ENCODE data around the gene CPM. TPM values are rescaled to one million over a fixed set of nuclear protein-coding genes. Genes with fewer than 3 reads are reported as not detected.
"Not testable (repeated sequence)": the region's sequence is repeated elsewhere in the genome, so short reads cannot be mapped to it uniquely, and the experiment has no call there.

The CPM gene
- total RNA-seq, 1 donor from 2014 or later, result 2.2 TPM

GRCh38 chr12:68844318-68844745 lies 88.6 kb downstream of the CPM start:
- Mint-ChIP-seq H3K36me3 (peaks cover 37% of the 10 kb centered on the region), H3K4me1 (no peaks in the 10 kb centered on the region), H3K27ac (no peak overlapping the region), H3K4me3 (no peak overlapping the region), H3K9me3 (no peaks in the 10 kb centered on the region), H3K27me3 (ENCODE audit: low read depth) (no peaks in the 10 kb centered on the region)
- TF ChIP-seq CTCF (IDR thresholded peaks at IDR 0.05; ENCODE audit: unreplicated experiment), result no peak
- no peak for DNase-seq (ENCODE audit: low spot score in 2 of 2, unreplicated experiment in 2 of 2)

GRCh38 chr12:68842784-68843567 lies 90.0 kb downstream of the CPM start:
- H3K27me3 Mint-ChIP-seq (ENCODE audit: low read depth), result no peaks in the 10 kb centered on the region
- no peaks in the 10 kb centered on the region for H3K9me3 Mint-ChIP-seq
- H3K4me3 Mint-ChIP-seq, result no peak overlapping the region
- peaks cover 45% of the 10 kb centered on the region for H3K36me3 Mint-ChIP-seq
- TF ChIP-seq CTCF (IDR thresholded peaks at IDR 0.05; ENCODE audit: unreplicated experiment), result no peak
- DNase-seq (ENCODE audit: low spot score in 2 of 2, unreplicated experiment in 2 of 2), result no peak
- no peak overlapping the region for H3K27ac Mint-ChIP-seq
- H3K4me1 Mint-ChIP-seq, result peaks cover 3% of the 10 kb centered on the region

- H3K27ac Mint-ChIP-seq, result no peak overlapping the region
- no peaks in the 10 kb centered on the region for H3K9me3 Mint-ChIP-seq
- peaks cover 46% of the 10 kb centered on the region for H3K36me3 Mint-ChIP-seq
- no peaks in the 10 kb centered on the region for H3K27me3 Mint-ChIP-seq (ENCODE audit: low read depth)
- no peak for TF ChIP-seq CTCF (IDR thresholded peaks at IDR 0.05; ENCODE audit: unreplicated experiment)
- peaks cover 4% of the 10 kb centered on the region for H3K4me1 Mint-ChIP-seq
- no peak overlapping the region for H3K4me3 Mint-ChIP-seq
- DNase-seq (ENCODE audit: low spot score in 2 of 2, unreplicated experiment in 2 of 2), result no peak
Observed at GRCh38 chr12:68842123-68842522, 90.8 kb downstream of the CPM start.

- no peak overlapping the region for H3K27ac Mint-ChIP-seq
- peaks cover 46% of the 10 kb centered on the region for H3K36me3 Mint-ChIP-seq
Observed at GRCh38 chr12:68841717-68842116, 91.3 kb downstream of the CPM start.

GRCh38 chr12:68841175-68841574 lies 91.8 kb downstream of the CPM start:
- not testable (repeated sequence) for H3K27me3 Mint-ChIP-seq (ENCODE audit: low read depth); H3K27ac Mint-ChIP-seq; H3K9me3 Mint-ChIP-seq; H3K4me3 Mint-ChIP-seq; H3K4me1 Mint-ChIP-seq; DNase-seq (ENCODE audit: low spot score in 2 of 2, unreplicated experiment in 2 of 2)
- H3K36me3 Mint-ChIP-seq, result peaks cover 45% of the 10 kb centered on the region

More at GRCh38 chr12:68841717-68842116, 91.3 kb downstream of the CPM start:
- Mint-ChIP-seq H3K4me1 (peaks cover 4% of the 10 kb centered on the region), H3K9me3 (no peaks in the 10 kb centered on the region), H3K4me3 (no peak overlapping the region), H3K27me3 (ENCODE audit: low read depth) (no peaks in the 10 kb centered on the region)
- no peak for TF ChIP-seq CTCF (IDR thresholded peaks at IDR 0.05; ENCODE audit: unreplicated experiment)
- no peak for DNase-seq (ENCODE audit: low spot score in 2 of 2, unreplicated experiment in 2 of 2)

GRCh38 chr12:68839183-68840147 lies 93.5 kb downstream of the CPM start:
- Mint-ChIP-seq H3K36me3 (peaks cover 46% of the 10 kb centered on the region), H3K27ac (no peak overlapping the region), H3K27me3 (ENCODE audit: low read depth) (no peaks in the 10 kb centered on the region), H3K9me3 (no peaks in the 10 kb centered on the region), H3K4me3 (no peak overlapping the region), H3K4me1 (peaks cover 4% of the 10 kb centered on the region)
- TF ChIP-seq CTCF (IDR thresholded peaks at IDR 0.05; ENCODE audit: unreplicated experiment), result no peak
- no peak for DNase-seq (ENCODE audit: low spot score in 2 of 2, unreplicated experiment in 2 of 2)
